Myocyte (in vitro differentiated cells): ENCODE measurements around the gene ADCY2. TPM values are rescaled to one million over a fixed set of nuclear protein-coding genes. Genes with fewer than 3 reads are reported as not detected.

Experiments used
- DNase-seq: peaks from one replicate; pipeline ENCODE4 v3.0.0-alpha.2; 2012; ENCODE audit warnings: low read depth
- total RNA-seq: library from RNA; depleted of rRNA; stranded (reverse); fragments of >200 nt; gene quantifications from 2 replicates; pipeline ENCODE4 v1.2.3, GENCODE V29; 2014

ADCY2 gene
- total RNA-seq, 1 donor from 2014 or later: not detected

- DNase-seq: no peak
Measured at GRCh38 chr5:7823594-7823993, 427.7 kb downstream of the ADCY2 start.

GRCh38 chr5:7824995-7825394 is 429.1 kb downstream of the ADCY2 start:
- no peak for DNase-seq

DNA sequence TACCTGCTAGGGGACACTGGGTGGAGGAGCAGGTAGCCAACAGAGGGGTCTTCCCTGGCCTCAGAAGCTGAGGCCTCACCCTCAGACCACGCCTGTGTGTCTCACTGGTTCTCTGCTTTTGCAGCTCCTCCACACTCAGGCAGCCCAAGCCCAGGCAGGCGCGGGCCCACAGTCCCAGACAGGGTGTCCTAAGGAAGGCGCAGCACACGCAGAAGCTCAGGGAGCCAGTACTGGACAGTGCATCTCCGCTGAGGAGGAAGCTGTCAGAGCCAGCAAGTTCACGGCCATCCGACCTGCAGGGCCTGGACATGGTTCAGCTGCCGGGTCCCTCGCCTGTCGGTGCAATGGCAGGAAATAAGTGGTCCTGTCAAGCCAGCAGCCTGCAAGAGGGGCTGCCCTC is 429.7 kb downstream of the ADCY2 start:
- DNase-seq: no peak

DNA sequence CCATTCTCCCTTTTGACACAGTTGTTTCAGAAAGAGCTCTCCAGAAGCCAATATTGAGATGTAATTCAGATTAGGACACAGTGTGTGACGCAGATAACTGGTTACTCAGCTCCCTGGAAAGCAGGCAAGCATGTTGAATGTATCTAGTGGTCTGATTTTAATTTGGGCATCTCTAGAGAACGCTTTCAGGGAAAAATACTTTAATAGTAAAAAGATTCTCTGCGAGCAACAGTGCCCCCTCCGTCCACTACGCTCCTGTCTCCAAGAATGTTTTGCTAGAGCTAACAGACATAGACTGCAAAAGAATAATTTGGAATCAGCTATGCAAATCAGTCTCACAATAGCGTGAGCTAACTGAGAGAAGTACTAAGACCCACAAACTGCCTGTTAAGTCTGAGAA is 431.7 kb downstream of the ADCY2 start:
- DNase-seq: no peak

DNA sequence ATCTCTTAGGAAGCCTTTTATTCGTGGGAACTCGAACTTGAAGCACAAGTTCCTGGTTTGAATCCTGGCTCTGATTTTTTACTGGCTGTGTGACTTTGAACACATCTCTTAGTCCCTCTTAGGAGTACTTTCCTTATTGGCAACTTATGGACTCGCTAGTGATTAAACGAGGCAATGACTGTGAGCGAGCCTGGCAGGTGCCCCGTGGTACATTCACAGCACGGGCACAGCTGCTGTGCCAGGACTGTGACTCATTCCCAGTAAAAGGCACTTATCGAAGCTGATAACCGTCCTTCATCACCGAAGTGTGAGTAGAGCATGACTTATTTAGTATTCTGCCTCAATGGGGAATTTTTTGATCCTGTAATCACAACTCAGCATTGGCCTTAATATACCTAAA is 432.3 kb downstream of the ADCY2 start:
- DNase-seq: peak; percentile 65

DNA sequence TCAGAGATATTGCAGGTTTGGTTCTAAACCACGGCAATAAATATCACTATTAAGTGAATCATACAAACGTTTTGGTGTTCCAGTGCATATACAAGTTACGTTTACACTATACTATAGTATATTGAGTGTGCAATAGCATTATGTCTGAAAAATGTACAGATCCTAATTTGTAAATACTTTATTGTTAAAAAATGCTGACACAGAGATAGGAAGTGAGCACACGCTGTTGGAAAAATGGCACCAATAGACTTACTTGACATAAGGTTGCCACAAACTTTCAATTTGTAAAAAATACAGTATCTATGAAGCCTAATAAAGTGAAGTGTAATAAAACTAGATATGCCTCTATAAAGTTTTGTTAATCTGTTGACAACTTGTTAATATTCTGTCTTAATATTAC is 439.0 kb downstream of the ADCY2 start:
- DNase-seq: no peak

DNA sequence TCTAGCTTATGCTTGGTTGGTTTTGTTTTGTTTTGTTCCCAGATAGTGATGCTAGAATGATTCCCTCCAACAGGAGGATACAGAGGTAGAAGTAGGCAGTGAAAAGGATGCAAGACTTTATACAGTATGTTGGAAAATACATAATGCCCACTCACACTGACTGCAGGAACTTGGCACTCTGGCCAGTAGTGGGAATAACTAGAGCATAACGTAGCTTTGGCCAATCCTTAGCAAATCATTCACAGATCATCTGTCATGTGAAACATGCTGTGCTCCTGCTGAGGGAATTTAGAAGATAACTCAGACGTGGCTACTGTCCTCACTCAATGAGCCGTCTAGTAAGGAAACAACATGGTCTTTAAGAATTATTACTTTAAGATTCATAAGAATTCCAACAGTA is 441.5 kb downstream of the ADCY2 start:
- no peak for DNase-seq

- DNase-seq: no peak
Measured at GRCh38 chr5:7842531-7842930, 446.6 kb downstream of the ADCY2 start.

GRCh38 chr5:7844901-7845300 is 449.0 kb downstream of the ADCY2 start:
- DNase-seq: no peak

GRCh38 chr5:7845557-7845956 is 449.6 kb downstream of the ADCY2 start:
- no peak for DNase-seq

GRCh38 chr5:7846327-7846726 is 450.4 kb downstream of the ADCY2 start:
- DNase-seq: no peak

DNA sequence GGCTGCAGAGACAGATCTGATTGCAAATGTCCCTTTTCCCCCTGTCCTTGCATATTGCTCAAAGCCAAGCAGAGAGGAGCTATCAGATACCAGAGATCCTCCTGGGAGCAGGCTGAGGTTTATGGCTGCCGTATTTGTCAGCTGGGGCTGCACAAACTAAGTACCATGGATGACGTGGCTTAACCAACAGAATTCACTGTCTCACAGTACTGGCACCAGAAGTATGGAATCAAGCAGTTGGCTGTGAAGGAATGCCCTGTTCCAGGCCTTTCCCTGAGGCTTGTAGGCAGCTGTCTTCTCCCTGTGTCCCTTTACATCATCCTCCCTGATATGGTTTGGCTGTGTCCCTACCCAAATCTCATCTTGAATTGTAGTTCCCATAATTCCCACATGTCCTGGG is 452.4 kb downstream of the ADCY2 start:
- DNase-seq: peak; percentile 91

DNA sequence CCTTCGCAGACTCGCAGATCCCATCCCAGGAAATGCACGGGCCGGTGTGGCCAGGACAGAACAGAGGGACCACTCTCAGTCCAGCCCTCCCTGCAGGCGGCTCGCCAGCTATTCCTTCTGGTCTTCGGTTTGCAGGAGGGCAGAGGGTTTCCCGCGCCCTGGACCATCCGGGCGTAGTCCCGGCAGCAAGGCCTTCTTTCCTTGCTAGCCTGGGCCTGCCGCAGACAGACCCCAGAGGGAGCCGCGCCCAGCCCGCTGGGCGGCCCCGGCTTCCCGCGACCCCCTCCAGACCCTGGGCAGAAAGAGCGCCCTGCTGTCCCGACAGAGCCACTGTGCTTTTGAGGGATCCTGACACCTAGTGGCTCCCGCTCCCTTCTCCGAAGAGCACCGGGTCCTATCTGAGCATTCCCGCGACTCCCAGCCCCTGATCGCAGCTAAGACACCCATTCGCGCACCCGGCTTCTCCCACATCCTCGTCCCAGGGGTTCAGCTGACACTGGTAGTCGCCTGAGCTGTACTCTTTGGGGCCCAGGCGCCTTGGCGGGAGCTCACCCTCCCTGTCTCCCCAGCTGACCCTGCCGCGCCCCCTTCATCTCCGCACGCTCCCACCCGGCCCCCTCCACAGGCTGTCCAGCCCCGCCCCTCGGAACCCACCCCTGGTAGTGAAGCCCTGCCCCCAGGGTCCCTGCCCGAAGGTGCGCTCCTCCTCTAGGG is 453.9 kb downstream of the ADCY2 start:
- DNase-seq: no peak

GRCh38 chr5:7850395-7851239 is 454.7 kb downstream of the ADCY2 start, which contains the start of gene CFAP90:
Gene CFAP90 (minus strand): TSS chr5:7851133. CDS start chr5:7851021, 112 bp downstream.
- no peak for DNase-seq

- DNase-seq: no peak
Measured at GRCh38 chr5:7851240-7851592, 455.3 kb downstream of the ADCY2 start.

DNA sequence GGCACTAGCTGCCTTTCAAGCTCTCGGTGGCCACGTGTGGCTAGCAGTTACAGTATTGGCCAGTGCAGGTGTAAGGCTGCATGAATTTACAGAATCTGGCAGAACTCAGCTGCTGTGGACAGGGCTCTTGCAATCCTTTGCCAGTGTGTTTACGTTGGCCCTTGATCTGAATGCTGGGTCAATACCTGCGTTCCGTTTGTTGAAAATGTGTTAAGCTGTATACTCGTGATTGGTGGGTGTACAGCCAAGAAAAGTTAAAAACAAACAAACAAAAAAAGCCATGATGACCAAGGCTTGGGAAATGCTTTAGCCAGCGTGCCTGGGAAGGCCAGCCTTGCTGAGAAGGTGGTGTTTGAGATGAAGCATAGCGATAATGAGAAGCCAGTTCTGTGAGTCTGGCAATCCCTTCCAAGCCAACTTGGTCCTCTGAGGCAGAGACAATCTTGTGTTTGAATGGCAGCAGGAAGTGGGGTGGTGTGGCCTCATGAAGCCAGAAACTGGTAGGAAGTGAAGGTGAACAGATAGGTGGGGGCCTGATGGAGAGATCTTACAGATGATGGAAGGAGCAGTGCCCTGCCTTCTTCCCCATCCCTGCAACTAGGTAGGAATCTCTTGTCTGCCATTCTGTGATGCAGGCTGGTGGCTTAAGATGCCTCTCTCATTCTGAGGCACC is 455.8 kb downstream of the ADCY2 start:
- DNase-seq: no peak

GRCh38 chr5:7852542-7852941 is 456.6 kb downstream of the ADCY2 start:
- DNase-seq: peak; percentile 8

DNA sequence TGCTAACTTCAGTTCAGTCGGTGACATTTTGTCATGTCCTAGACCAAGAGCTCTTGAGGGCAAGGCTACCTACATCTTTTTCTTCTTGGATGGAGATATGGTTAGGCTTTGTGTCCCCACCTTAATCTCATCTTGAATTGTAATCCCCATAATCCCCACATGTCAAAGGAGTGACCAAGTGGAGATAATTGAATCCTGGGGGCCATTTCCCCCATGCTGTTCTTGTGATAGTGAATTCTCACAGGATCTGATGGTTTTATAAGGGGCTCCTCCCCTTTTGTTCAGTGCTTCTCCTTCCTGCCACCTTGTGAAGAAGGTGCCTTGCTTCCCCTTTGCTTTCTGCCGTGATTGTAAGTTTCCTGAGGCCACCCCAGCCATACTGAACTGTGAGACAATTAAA is 457.1 kb downstream of the ADCY2 start:
- DNase-seq: no peak

DNA sequence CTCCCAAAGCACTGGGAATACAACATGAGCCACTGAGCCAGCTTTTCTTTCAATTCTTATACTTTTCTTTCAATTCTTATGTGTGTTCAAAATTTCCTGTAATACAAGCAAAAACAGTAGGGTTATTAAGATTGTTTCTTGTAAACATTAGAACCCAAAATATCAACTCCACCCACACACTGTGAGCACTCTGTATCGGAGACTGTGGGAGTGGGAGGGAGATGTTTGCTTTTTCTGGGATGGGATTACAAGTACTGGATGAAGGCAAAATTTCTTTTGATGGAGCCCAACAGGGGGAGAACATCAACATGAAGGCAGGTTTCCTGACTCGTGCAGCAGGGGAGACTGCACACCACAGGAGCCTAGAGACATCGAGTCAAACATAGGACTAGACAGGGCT is 459.7 kb downstream of the ADCY2 start:
- DNase-seq: no peak

DNA sequence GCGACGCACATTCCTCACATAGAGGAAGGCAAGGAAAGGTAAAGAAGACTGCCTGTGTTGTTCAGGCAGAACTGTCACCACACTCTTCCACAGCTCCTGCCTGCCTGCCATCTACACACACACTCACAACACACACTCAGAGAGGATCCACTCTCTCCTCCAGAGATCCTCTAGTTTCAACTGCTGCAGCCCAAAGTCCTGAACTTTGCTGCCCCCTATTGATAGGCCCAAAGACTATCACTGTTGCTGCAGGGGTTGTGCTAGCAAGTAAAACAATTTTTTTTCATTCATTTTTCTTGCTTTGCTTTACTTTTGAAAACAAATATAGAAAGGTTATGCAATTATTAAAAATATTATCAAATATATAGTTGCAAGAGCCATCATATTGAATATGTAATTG is 460.9 kb downstream of the ADCY2 start:
- peak; percentile 56 for DNase-seq

GRCh38 chr5:7857361-7857760 is 461.4 kb downstream of the ADCY2 start:
- DNase-seq: no peak
